Stimulated activated CD4-positive, alpha-beta T cell treated with anti-CD3 and anti-CD28 coated beads, Interleukin-4, amount 100 ng/mL, for 24 hours (primary cell): ENCODE results near the gene PPM1D.
"Not testable (repeated sequence)": the region's sequence is repeated elsewhere in the genome, so short reads cannot be mapped to it uniquely, and the experiment has no call there.

Experiments used
- DNase-seq: peaks from one replicate; pipeline ENCODE4 v3.0.0-alpha.2; 2020

Gene PPM1D

GRCh38 chr17:60594734-60595133 lies 5.3 kb upstream of the PPM1D start:
- DNase-seq = no peak

GRCh38 chr17:60597297-60597696 lies 2.7 kb upstream of the PPM1D start:
- no peak for DNase-seq

- DNase-seq = no peak
Measured at GRCh38 chr17:60598001-60598736, 1.8 kb upstream of the PPM1D start.

GRCh38 chr17:60599220-60599619 lies 773 bp upstream of the PPM1D start:
- no peak for DNase-seq

GRCh38 chr17:60600490-60601446 lies 775 bp downstream of the PPM1D start:
- peak; percentile 70 for DNase-seq

GRCh38 chr17:60601447-60602384 lies 1.7 kb downstream of the PPM1D start:
- peak; percentile 48 for DNase-seq

- DNase-seq = no peak
Measured at GRCh38 chr17:60602385-60602742, 2.4 kb downstream of the PPM1D start.

GRCh38 chr17:60602871-60603270 lies 2.9 kb downstream of the PPM1D start:
- DNase-seq = no peak

GRCh38 chr17:60603477-60603876 lies 3.5 kb downstream of the PPM1D start:
- DNase-seq = not testable (repeated sequence)

- DNase-seq = no peak
Measured at GRCh38 chr17:60604686-60605334, 4.8 kb downstream of the PPM1D start.

GRCh38 chr17:60606036-60606435 lies 6.0 kb downstream of the PPM1D start:
- DNase-seq = no peak

GRCh38 chr17:60610473-60610872 lies 10.5 kb downstream of the PPM1D start:
- no peak for DNase-seq

GRCh38 chr17:60611321-60611720 lies 11.3 kb downstream of the PPM1D start:
- DNase-seq = not testable (repeated sequence)

- DNase-seq = no peak
Measured at GRCh38 chr17:60613325-60613724, 13.3 kb downstream of the PPM1D start.

GRCh38 chr17:60613796-60614195 lies 13.8 kb downstream of the PPM1D start:
- not testable (repeated sequence) for DNase-seq

GRCh38 chr17:60614247-60614646 lies 14.3 kb downstream of the PPM1D start:
- DNase-seq = not testable (repeated sequence)

GRCh38 chr17:60615108-60615507 lies 15.1 kb downstream of the PPM1D start:
- DNase-seq = no peak

GRCh38 chr17:60615840-60616239 lies 15.8 kb downstream of the PPM1D start:
- DNase-seq = no peak

- DNase-seq = no peak
Measured at GRCh38 chr17:60618080-60618479, 18.1 kb downstream of the PPM1D start.

- DNase-seq = no peak
Measured at GRCh38 chr17:60618854-60619526, 19.0 kb downstream of the PPM1D start.

- no peak for DNase-seq
Measured at GRCh38 chr17:60622961-60623360, 23.0 kb downstream of the PPM1D start.

- no peak for DNase-seq
Measured at GRCh38 chr17:60623415-60623814, 23.4 kb downstream of the PPM1D start.
